H1 (cell line): ENCODE results near the gene SOCS6. TPM values are rescaled to one million over a fixed set of nuclear protein-coding genes. Genes with fewer than 3 reads are reported as not detected.

Experiments used
- CTCF ChIA-PET: fragments of 300-600 bp; sonication (Branson Sonifier 250); formaldehyde crosslinking; loops from one replicate; lab custom pipeline; 2021; ENCODE audit not compliant: partially characterized antibody; lab: Charles Lee
- POLR2A ChIA-PET: fragments of 300-600 bp; sonication (Branson Sonifier 250); formaldehyde crosslinking; loops from one replicate; lab custom pipeline; 2021; ENCODE audit warnings: inconsistent platforms; ENCODE audit not compliant: partially characterized antibody; lab: Charles Lee
- DNase-seq, 2 experiments: peaks; one replicate each; pipeline versions ENCODE4 v3.0.0 to v3.0.0-alpha.2; 2010 to 2022; ENCODE audit warnings: low spot score in 2 of 2, low read depth in 1 of 2, mixed read lengths in 1 of 2
- FAIRE-seq: peaks from 2 replicates; lab custom pipeline; 2011; peaks lifted over from hg19 to GRCh38; lab: Jason Lieb, UNC
- H2AFZ ChIP-seq: 2 replicates; pipeline ENCODE4 v1.8.1; 2012; ENCODE audit warnings: low read length, inconsistent platforms
- H2AK5ac ChIP-seq: 2 replicates; pipeline ENCODE4 v1.6.1; 2013; ENCODE audit warnings: low read depth, low read length
- H2BK120ac ChIP-seq: replicated peaks from 2 replicates; pipeline ENCODE3; 2013; ENCODE audit warnings: low read depth, low read length, inconsistent platforms
- H2BK12ac ChIP-seq: 2 replicates; pipeline ENCODE4 v1.6.1; 2013; ENCODE audit warnings: low read depth, low read length
- H2BK15ac ChIP-seq: 2 replicates; pipeline ENCODE4 v1.6.1; 2013; ENCODE audit warnings: low read length
- H2BK20ac ChIP-seq: 2 replicates; pipeline ENCODE4 v1.6.1; 2013; ENCODE audit warnings: low read length
- H2BK5ac ChIP-seq: 2 replicates; pipeline ENCODE4 v1.6.1; 2013; ENCODE audit warnings: low read depth, low read length
- H3K14ac ChIP-seq: 2 replicates; pipeline ENCODE4 v1.6.1; 2013; ENCODE audit warnings: inconsistent platforms; ENCODE audit not compliant: insufficient read length
- H3K18ac ChIP-seq: 2 replicates; pipeline ENCODE4 v1.6.1; 2013; ENCODE audit warnings: low read length; ENCODE audit errors: extremely low read depth
- H3K23ac ChIP-seq: 2 replicates; pipeline ENCODE4 v1.6.1; 2013; ENCODE audit warnings: inconsistent platforms; ENCODE audit not compliant: insufficient read length
- H3K23me2 ChIP-seq: 2 replicates; pipeline ENCODE4 v1.6.1; 2013; ENCODE audit warnings: low read depth, low read length
- H3K27ac ChIP-seq: 2 replicates; pipeline ENCODE4 v1.6.1; 2011; ENCODE audit warnings: low read depth, low read length, inconsistent platforms
- H3K27me3 ChIP-seq, 4 experiments: replicated peaks in 1 of 4; 1 replicate in 1 of 4; 2 replicates in 3 of 4; pipeline versions ENCODE4 v1.6.1 to v1.8.1; 2011 to 2013; ENCODE audit warnings: low read length in 3 of 4, mild to moderate bottlenecking in 3 of 4, inconsistent platforms in 2 of 4, mixed read lengths in 2 of 4, moderate library complexity in 1 of 4; ENCODE audit not compliant: control insufficient read depth in 3 of 4, insufficient read depth in 3 of 4; ENCODE audit errors: extremely low read depth in 1 of 4
- H3K36me3 ChIP-seq, 4 experiments: 2 replicates each; pipeline versions ENCODE4 v1.6.1 to v1.8.1; 2011 to 2013; ENCODE audit warnings: mild to moderate bottlenecking in 4 of 4, low read length in 3 of 4, moderate library complexity in 2 of 4, control low read depth in 1 of 4, inconsistent platforms in 1 of 4; ENCODE audit not compliant: insufficient read depth in 4 of 4, control insufficient read depth in 2 of 4
- H3K4ac ChIP-seq: replicated peaks from 2 replicates; pipeline ENCODE3; 2013; ENCODE audit warnings: low read length, low read depth, mixed read lengths, inconsistent platforms; ENCODE audit not compliant: insufficient read length
- H3K4me1 ChIP-seq, 4 experiments: replicated peaks in 1 of 4; 1 replicate in 1 of 4; 2 replicates in 3 of 4; pipeline versions ENCODE4 v1.6.1 to v1.8.1; 2011 to 2013; ENCODE audit warnings: low read length in 3 of 4, inconsistent platforms in 2 of 4, mixed read lengths in 1 of 4; ENCODE audit not compliant: insufficient read depth in 4 of 4, control insufficient read depth in 3 of 4
- H3K4me2 ChIP-seq, 2 experiments: 2 replicates each; pipeline versions ENCODE4 v1.6.1 to v1.8.1; 2011 to 2013; ENCODE audit warnings: low read depth in 2 of 2, low read length in 2 of 2, control low read depth in 1 of 2, inconsistent platforms in 1 of 2, mild to moderate bottlenecking in 1 of 2; ENCODE audit not compliant: insufficient read depth in 1 of 2
- H3K4me3 ChIP-seq, 4 experiments: fragments of 200-600, 300-600 bp in 1 of 4; sonication (generic), shearing (Covaris generic), sonication (Bioruptor Twin) in 1 of 4; 2 replicates each; pipeline versions ENCODE4 v1.5.1 to v1.8.1; 2011 to 2016; ENCODE audit warnings: low read length in 4 of 4, low read depth in 3 of 4, control low read depth in 2 of 4, inconsistent platforms in 2 of 4, mild to moderate bottlenecking in 2 of 4, mixed read lengths in 1 of 4, moderate library complexity in 1 of 4; ENCODE audit not compliant: insufficient read depth in 2 of 4; ENCODE audit errors: extremely low read depth in 1 of 4
- H3K56ac ChIP-seq: replicated peaks from 2 replicates; pipeline ENCODE3; 2013; ENCODE audit warnings: low read depth, mild to moderate bottlenecking, mixed read lengths, low read length, inconsistent platforms; ENCODE audit not compliant: insufficient read length
- H3K79me1 ChIP-seq: 2 replicates; pipeline ENCODE4 v1.6.1; 2013; ENCODE audit warnings: low read depth, low read length, control low read depth
- H3K79me2 ChIP-seq, 2 experiments: 2 replicates each; pipeline versions ENCODE4 v1.6.1 to v1.8.1; 2012 to 2013; ENCODE audit warnings: low read length in 2 of 2, mild to moderate bottlenecking in 2 of 2, inconsistent platforms in 1 of 2; ENCODE audit not compliant: insufficient read depth in 2 of 2, control insufficient read depth in 1 of 2
- H3K9ac ChIP-seq, 4 experiments: replicated peaks in 1 of 4; 1 replicate in 1 of 4; 2 replicates in 3 of 4; pipeline versions ENCODE4 v1.6.1 to v1.8.1; 2011 to 2013; ENCODE audit warnings: low read depth in 3 of 4, low read length in 3 of 4, control low read depth in 2 of 4, mild to moderate bottlenecking in 2 of 4, moderate library complexity in 2 of 4, inconsistent platforms in 1 of 4; ENCODE audit errors: extremely low read depth in 1 of 4
- H3K9me3 ChIP-seq, 2 experiments: 2 replicates each; pipeline versions ENCODE4 v1.6.1 to v1.8.1; 2012 to 2013; ENCODE audit warnings: mild to moderate bottlenecking in 2 of 2, moderate library complexity in 2 of 2, control low read depth in 1 of 2, inconsistent platforms in 1 of 2, low read depth in 1 of 2, low read length in 1 of 2, mixed read lengths in 1 of 2; ENCODE audit not compliant: insufficient read depth in 2 of 2
- H4K20me1 ChIP-seq, 2 experiments: replicated peaks in 1 of 2; 2 replicates each; pipeline versions ENCODE3 to v1.8.1; 2011 to 2013; ENCODE audit warnings: inconsistent platforms in 2 of 2, low read length in 2 of 2, mild to moderate bottlenecking in 1 of 2; ENCODE audit not compliant: insufficient read depth in 2 of 2, control insufficient read depth in 1 of 2
- H4K5ac ChIP-seq: 2 replicates; pipeline ENCODE4 v1.6.1; 2013; ENCODE audit warnings: low read length, low read depth, mixed read lengths, inconsistent platforms; ENCODE audit not compliant: insufficient read length
- H4K8ac ChIP-seq: 2 replicates; pipeline ENCODE4 v1.8.0; 2013; ENCODE audit warnings: mild to moderate bottlenecking, moderate library complexity, low read length, inconsistent platforms; ENCODE audit not compliant: insufficient read depth; ENCODE audit errors: extremely low read depth
- H4K91ac ChIP-seq: replicated peaks from 2 replicates; pipeline ENCODE3; 2013; ENCODE audit warnings: low read length, mixed read lengths, inconsistent platforms; ENCODE audit not compliant: insufficient read length
- CEBPB ChIP-seq: IDR thresholded peaks from 2 replicates; pipeline ENCODE4 v1.6.1; 2012; ENCODE audit warnings: low read depth, low read length
- SAP30 ChIP-seq: fragments of 300-600 bp; sonication (generic); IDR thresholded peaks from 2 replicates; pipeline ENCODE4 v1.7.1; 2012; ENCODE audit warnings: low read length, moderate library complexity, mild to moderate bottlenecking, inconsistent platforms; ENCODE audit not compliant: insufficient read depth, insufficient replicate concordance
- TEAD4 ChIP-seq: IDR thresholded peaks from 2 replicates; pipeline ENCODE4 v1.6.1; 2012; ENCODE audit warnings: low read depth, low read length, inconsistent platforms, mixed read lengths
- USF2 ChIP-seq: IDR thresholded peaks from 2 replicates; pipeline ENCODE4 v1.6.1; 2011; ENCODE audit warnings: low read length, improper control_type of control experiment
- WGBS, 2 experiments: shearing (Covaris generic) in 1 of 2; methylation state at CpG; one replicate each; pipeline versions ENCODE4 v1.1.6 to v1.1.7; 2013 to 2015; ENCODE audit warnings: low lambda C conversion rate in 2 of 2, mixed read lengths in 2 of 2, inconsistent platforms in 1 of 2, low coverage in 1 of 2, missing lambda C conversion rate in 1 of 2; ENCODE audit not compliant: insufficient replicate concordance in 2 of 2, insufficient coverage in 1 of 2, insufficient read length in 1 of 2; ENCODE audit errors: extremely low coverage in 1 of 2, missing lambda C conversion rate in 1 of 2; 5-methylcytosine and 5-hydroxymethylcytosine counted together
- polyA plus RNA-seq, 7 experiments: library from polyadenylated mRNA; depleted of rRNA in 3 of 7; stranded (reverse) in 5 of 7; unstranded in 2 of 7; fragments of >200 nt in 5 of 7; fragments of 200-250 nt in 2 of 7; gene quantifications; 1 replicate in 5 of 7; 2 replicates in 1 of 7; 4 replicates in 1 of 7; pipeline versions ENCODE4 v1.2.1 to v1.2.3, GENCODE V29; 2011 to 2013; ENCODE audit warnings: missing spikeins in 2 of 7, mixed read lengths in 2 of 7
- total RNA-seq: library from RNA; stranded (reverse); fragmentation: NEBNext Ultra II Directional; extraction: Animal tissue kit (Norgen Biotek cat#: 25700); gene quantifications from 2 replicates; pipeline ENCODE4 v1.2.1, GENCODE V29; 2021

The SOCS6 gene
- total and polyA plus RNA-seq, 2 of the 8 experiments (the other 6 are each of a cell fraction or from before 2014, with no cell fraction given), result 9.1 to 22.9 TPM

GRCh38 chr18:70373042-70373519 is 84.2 kb downstream of the SOCS6 start:
- H4K20me1 ChIP-seq, result no peaks in the 10 kb centered on the region
- H2BK12ac ChIP-seq, result no peak overlapping the region
- no peaks in the 10 kb centered on the region for H3K9me3 ChIP-seq
- H4K8ac ChIP-seq, result no peak overlapping the region
- peak overlapping the region; percentile 74; the same call in 1 of the 2 replicates for H2AFZ ChIP-seq
- no peaks in the 10 kb centered on the region for H3K79me2 ChIP-seq
- no peak overlapping the region for H4K5ac ChIP-seq
- no peak overlapping the region for H2BK120ac ChIP-seq
- no peak overlapping the region for H2BK20ac ChIP-seq
- WGBS, 2 experiments, result 86% methylated on average over 5 of the region's 5 CpGs; no CpG with 5 or more reads in 1 of the 2 experiments
- no peak overlapping the region for H3K9ac ChIP-seq
- no peak overlapping the region for H3K4me3 ChIP-seq
- FAIRE-seq (no peak), DNase-seq (no peak)
- ChIA-PET POLR2A (interaction anchor here (1.2 kb wide), 1 partner anchor 12 kb away, joined by 3 read pairs; no protein-coding TSS in a partner anchor), CTCF (interaction anchor here (1.3 to 1.8 kb wide), 5 partner anchors 18 to 178 kb away, joined by 3 to 9 read pairs (median 3); no protein-coding TSS in a partner anchor)
- H3K4me2 ChIP-seq, result no peak overlapping the region
- no peak overlapping the region for H4K91ac ChIP-seq
- no peaks in the 10 kb centered on the region for H3K23me2 ChIP-seq
- H2BK15ac ChIP-seq, result no peak overlapping the region
- H3K4me1 ChIP-seq, result no peaks in the 10 kb centered on the region
- H3K27ac ChIP-seq, result no peak overlapping the region
- H3K4ac ChIP-seq, result no peak overlapping the region
- no peaks in the 10 kb centered on the region for H3K36me3 ChIP-seq
- H3K23ac ChIP-seq, result no peak overlapping the region
- no peak overlapping the region for H3K56ac ChIP-seq
- H3K14ac ChIP-seq, result no peak overlapping the region
- H2AK5ac ChIP-seq, result no peak overlapping the region
- H3K79me1 ChIP-seq, result no peaks in the 10 kb centered on the region
- no peak overlapping the region for H3K18ac ChIP-seq
- no peaks in the 10 kb centered on the region for H3K27me3 ChIP-seq
- H2BK5ac ChIP-seq, result no peak overlapping the region
- TF ChIP-seq TEAD4 (no peak), SAP30 (no peak), USF2 (no peak), CEBPB (no peak)
